GM13976 (cell line): ENCODE data around the gene FAM163B.
A peak's percentile ranks its signal among the peaks of the same experiment; 100 is the strongest.

Experiments used
- DNase-seq: peaks from one replicate; pipeline ENCODE4 v3.0.0; 2012; ENCODE audit warnings: low spot score
- in situ Hi-C: fragments of 300-500 bp; cut with MboI; formaldehyde crosslinking; loops from one replicate; pipeline ENCODE4 v1.12.0; 2022; ENCODE audit warnings: low sequenced_read_pairs, mixed read lengths, inconsistent platforms; ENCODE audit not compliant: unreplicated experiment
- TF ChIP-seq, protein P1 (sequence below): IDR thresholded peaks from 2 replicates; pipeline ENCODE4 v1.5.1; 2012; ENCODE audit warnings: borderline replicate concordance, mild to moderate bottlenecking; ENCODE audit not compliant: insufficient read depth; ENCODE audit errors: extremely low read depth, missing control alignments, control extremely low read depth

The FAM163B gene

DNA sequence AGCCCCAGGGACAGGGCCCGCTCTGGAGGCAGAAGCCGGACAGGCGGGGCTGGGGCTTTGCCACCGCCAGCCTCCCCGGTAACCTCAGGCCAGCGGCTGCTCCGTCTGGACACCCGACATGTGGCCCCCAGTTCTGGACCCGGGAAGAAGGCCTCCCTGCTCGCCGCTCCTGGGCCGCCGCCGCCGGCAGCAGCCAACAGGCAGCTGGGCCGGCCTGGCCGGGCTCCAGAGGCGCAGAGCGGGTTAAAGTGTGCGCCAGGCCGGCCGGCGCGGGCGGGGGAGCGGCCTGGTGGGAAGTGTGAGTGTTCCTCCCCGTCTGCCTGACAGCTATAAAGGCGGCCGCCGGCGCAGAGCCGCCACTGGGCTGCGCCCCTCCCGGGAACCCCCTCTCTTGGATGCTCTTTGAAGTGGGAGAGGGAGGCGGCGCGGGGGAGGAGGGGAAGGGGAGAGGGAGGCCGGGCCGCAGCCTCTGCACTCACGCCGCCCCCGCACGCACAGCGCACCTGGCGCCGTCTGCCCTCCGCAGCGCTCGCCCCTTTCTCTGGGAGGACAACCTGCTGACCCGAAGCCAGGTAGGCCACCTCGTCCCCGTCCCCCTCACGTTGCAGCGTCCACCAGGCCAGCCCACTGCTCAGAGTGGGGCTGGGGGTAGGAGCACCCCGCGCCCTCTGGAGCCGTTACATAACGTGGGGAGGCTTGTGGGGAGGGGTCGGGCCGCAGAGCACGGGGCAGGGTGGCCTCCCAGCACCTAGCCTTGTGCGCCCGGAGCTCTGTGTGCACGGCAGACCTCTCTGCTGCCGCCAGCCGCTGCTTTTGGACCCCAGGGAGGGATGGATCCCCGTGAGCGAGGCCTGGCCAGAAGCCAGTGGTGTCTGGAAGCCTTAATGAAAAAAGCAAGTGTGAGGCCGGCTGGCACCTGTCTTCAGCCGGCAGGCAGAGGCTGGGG is 74.6 kb downstream of the FAM163B start, which contains the start of gene ADAMTSL2:
TSS of gene ADAMTSL2 (plus strand) at position 359 of the 946 bp plus-strand sequence. CDS start 2,009 bp downstream, outside the sequence.
- TF ChIP-seq, protein P1, sequence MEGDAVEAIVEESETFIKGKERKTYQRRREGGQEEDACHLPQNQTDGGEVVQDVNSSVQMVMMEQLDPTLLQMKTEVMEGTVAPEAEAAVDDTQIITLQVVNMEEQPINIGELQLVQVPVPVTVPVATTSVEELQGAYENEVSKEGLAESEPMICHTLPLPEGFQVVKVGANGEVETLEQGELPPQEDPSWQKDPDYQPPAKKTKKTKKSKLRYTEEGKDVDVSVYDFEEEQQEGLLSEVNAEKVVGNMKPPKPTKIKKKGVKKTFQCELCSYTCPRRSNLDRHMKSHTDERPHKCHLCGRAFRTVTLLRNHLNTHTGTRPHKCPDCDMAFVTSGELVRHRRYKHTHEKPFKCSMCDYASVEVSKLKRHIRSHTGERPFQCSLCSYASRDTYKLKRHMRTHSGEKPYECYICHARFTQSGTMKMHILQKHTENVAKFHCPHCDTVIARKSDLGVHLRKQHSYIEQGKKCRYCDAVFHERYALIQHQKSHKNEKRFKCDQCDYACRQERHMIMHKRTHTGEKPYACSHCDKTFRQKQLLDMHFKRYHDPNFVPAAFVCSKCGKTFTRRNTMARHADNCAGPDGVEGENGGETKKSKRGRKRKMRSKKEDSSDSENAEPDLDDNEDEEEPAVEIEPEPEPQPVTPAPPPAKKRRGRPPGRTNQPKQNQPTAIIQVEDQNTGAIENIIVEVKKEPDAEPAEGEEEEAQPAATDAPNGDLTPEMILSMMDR = no peak
- DNase-seq = peak; percentile 64

DNA sequence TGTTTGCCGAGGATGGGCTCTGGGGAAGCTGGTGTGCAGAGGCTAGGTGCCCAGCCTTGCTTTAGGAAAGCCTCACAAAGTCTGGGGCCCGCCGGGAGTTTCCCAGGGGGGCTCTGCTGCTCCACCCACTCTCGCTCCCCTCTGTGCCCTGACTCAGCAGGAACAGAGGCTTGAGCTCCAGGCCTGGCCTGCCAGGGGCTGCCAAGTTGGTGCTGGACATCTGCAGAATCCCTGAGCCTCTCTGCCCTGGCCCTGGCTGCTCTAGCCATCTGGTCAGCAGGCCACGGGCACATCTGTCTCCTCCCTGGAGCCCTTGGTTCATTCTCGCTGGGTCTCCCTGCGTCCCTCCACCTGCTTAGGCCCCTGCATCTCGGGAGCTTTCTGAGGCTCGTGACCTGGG is 75.3 kb downstream of the FAM163B start:
- in situ Hi-C loops = loop anchor here (25.0 kb wide), 1 partner anchor 203 kb away; the partner anchor contains the start of gene SARDH
- TF ChIP-seq, protein P1 = no peak
- no peak for DNase-seq

More for the DNA sequence above, 74.6 kb downstream of the FAM163B start, which contains the start of gene ADAMTSL2:
- in situ Hi-C loops = loop anchor here (25.0 kb wide), 1 partner anchor 203 kb away; the partner anchor contains the start of gene SARDH

DNA sequence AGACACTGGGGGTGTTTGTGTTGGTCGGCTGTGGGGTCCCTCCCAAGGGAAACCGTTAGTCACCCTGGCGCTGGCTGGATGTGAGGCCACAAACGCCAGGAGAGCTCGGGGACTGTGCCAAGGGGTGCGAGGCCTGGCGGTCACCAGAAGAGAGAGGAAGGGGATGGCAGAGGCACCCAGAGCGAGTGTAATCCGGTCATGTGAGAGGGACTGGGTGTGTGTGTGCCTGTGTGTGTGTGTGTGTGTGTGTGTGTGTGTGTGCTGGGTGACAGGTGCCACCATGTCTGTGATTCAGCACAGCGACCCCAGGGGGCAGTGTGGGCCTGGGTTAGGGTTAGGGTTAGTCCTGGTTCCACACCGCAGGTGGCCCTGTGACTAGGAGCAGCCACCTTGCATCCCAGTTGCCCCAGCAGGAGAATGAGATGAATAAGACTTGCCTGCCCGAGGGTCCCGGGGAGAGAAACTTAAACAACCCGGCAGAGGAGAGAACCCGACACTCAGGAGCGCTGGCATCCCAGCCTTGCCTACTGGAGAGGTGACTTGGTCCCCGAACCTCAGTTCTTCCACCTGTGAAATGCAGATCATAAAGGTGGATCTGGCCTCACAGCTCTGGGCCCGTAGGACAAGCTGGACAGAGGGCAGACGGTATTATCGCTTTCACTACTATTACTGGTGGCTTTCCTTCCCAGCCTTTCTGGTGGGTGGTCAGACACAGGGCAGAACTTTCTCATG is 76.1 kb downstream of the FAM163B start:
- peak; percentile 84 for DNase-seq
- in situ Hi-C loops = loop anchor here (25.0 kb wide), 1 partner anchor 204 kb away; the partner anchor contains the start of gene SARDH
- TF ChIP-seq, protein P1 = peak; percentile 49

DNA sequence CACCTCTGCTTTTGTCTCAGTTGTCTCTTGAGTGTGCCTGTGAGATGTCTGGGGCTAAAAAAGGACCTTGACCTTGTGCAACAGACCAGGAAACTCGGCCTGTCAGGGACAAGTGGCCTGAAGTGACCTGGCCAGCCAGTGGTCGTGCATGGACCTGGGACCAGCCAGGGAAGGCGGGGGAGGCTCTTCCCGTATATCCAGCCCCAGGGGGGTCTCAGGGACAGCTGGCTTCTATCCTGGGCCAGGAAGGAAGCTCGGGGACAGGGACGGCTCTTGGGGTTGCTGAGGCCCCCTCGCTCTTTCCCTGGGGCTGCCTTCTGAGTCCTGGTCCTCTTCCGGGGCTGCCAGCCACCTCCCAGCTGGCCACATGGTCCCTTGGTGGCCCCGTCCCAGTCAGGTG is 77.9 kb downstream of the FAM163B start:
- DNase-seq = no peak
- in situ Hi-C loops = loop anchor here (25.0 kb wide), 1 partner anchor 206 kb away; the partner anchor contains the start of gene SARDH
- TF ChIP-seq, protein P1 = no peak

DNA sequence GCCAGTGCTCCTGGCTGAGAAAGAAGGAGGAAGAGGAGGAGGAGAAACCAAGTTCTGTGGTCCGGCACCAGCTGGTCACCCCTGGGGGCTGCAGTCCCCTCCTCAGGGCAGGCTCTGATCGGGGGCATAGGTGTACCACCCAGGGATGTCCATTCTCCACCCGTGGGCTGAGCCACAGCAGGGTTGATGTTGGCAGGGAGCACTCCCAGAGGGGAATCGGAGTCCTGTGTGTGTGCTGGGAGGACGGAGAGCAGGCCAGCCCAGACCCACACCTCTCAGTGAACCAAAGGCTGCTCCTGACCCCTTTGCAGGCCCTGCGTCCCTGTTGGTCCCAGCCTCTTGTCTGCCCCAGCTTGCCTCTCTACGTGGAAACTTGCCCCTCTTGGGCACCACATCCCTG is 79.3 kb downstream of the FAM163B start:
- DNase-seq = no peak
- in situ Hi-C loops = loop anchor here (25.0 kb wide), 1 partner anchor 207 kb away; the partner anchor contains the start of gene SARDH
- TF ChIP-seq, protein P1 = no peak

- in situ Hi-C loops = loop anchor here (25.0 kb wide), 1 partner anchor 208 kb away; the partner anchor contains the start of gene SARDH
- DNase-seq = no peak
Observed at GRCh38 chr9:133529457-133529856, 79.7 kb downstream of the FAM163B start.

More at GRCh38 chr9:133529457-133529856, 79.7 kb downstream of the FAM163B start:
- TF ChIP-seq, protein P1 = no peak
